Measurements from ENCODE around the gene PTCRA.
"Not testable (repeated sequence)": the region's sequence is repeated elsewhere in the genome, so short reads cannot be mapped to it uniquely, and the experiment has no call there.

PTCRA gene

GRCh38 chr6:42904467-42904866 is 11.4 kb upstream of the PTCRA start:
- DNase-seq = no peak

GRCh38 chr6:42907336-42907735 is 8.5 kb upstream of the PTCRA start:
- no peak for DNase-seq

- no peak for DNase-seq
Measured at GRCh38 chr6:42909835-42910234, 6.0 kb upstream of the PTCRA start.

GRCh38 chr6:42911171-42912021 is 4.5 kb upstream of the PTCRA start:
- no peak for DNase-seq

- DNase-seq = no peak
Measured at GRCh38 chr6:42914546-42914945, 1.3 kb upstream of the PTCRA start.

- no peak for DNase-seq
Measured at GRCh38 chr6:42916288-42916687, 435 bp downstream of the PTCRA start.

- DNase-seq = no peak
Measured at GRCh38 chr6:42921801-42922200, 5.9 kb downstream of the PTCRA start.

GRCh38 chr6:42923666-42924065 is 7.8 kb downstream of the PTCRA start:
- no peak for DNase-seq

GRCh38 chr6:42925248-42925857 is 9.5 kb downstream of the PTCRA start:
- DNase-seq = no peak

GRCh38 chr6:42928986-42929820 is 13.3 kb downstream of the PTCRA start, which contains the start of gene CNPY3:
Gene CNPY3 (plus strand): TSS chr6:42929480. CDS start chr6:42929571, 91 bp downstream.
- DNase-seq = peak; percentile 98

GRCh38 chr6:42929821-42930360 is 14.0 kb downstream of the PTCRA start:
- DNase-seq = peak; percentile 87

- DNase-seq = no peak
Measured at GRCh38 chr6:42932412-42932811, 16.6 kb downstream of the PTCRA start.

- no peak for DNase-seq
Measured at GRCh38 chr6:42933205-42933604, 17.4 kb downstream of the PTCRA start.

- no peak for DNase-seq
Measured at GRCh38 chr6:42935322-42935721, 19.5 kb downstream of the PTCRA start.

- DNase-seq = no peak
Measured at GRCh38 chr6:42936398-42936797, 20.5 kb downstream of the PTCRA start.

- DNase-seq = no peak
Measured at GRCh38 chr6:42937548-42938427, 21.9 kb downstream of the PTCRA start.

GRCh38 chr6:42938428-42938796 is 22.6 kb downstream of the PTCRA start:
- no peak for DNase-seq

- DNase-seq = no peak
Measured at GRCh38 chr6:42938987-42939809, 23.3 kb downstream of the PTCRA start.

- DNase-seq = no peak
Measured at GRCh38 chr6:42939810-42940167, 23.9 kb downstream of the PTCRA start.

- no peak for DNase-seq
Measured at GRCh38 chr6:42940493-42941045, 24.7 kb downstream of the PTCRA start.

GRCh38 chr6:42941356-42941755 is 25.5 kb downstream of the PTCRA start:
- not testable (repeated sequence) for DNase-seq
